SK-N-SH (cell line): Measurements from ENCODE around the gene THOP1. TPM values are rescaled to one million over a fixed set of nuclear protein-coding genes. Genes with fewer than 3 reads are reported as not detected.

Experiments
- CTCF ChIA-PET: fragments of 300-600, 350-600 bp; formaldehyde crosslinking; extraction: SDS; loops from one replicate; lab custom pipeline; 2021; lab: Yijun Ruan, JAX
- POLR2A ChIA-PET: fragments of 350-600 bp; sonication (Branson Sonifier 250); formaldehyde crosslinking; extraction: SDS; loops from one replicate; lab custom pipeline; 2020; ENCODE audit warnings: antibody characterized with exemption, inconsistent platforms; lab: Yijun Ruan, JAX
- DNase-seq: peaks from one replicate; pipeline ENCODE4 v3.0.0; 2012
- H2AFZ ChIP-seq: fragments of 200-600 bp; sonication (generic); 2 replicates; pipeline ENCODE4 v1.8.1; 2016; ENCODE audit warnings: antibody characterized with exemption, mild to moderate bottlenecking, low read depth
- H3F3A ChIP-seq: fragments of 200-600 bp; sonication (generic); replicated peaks from 2 replicates; pipeline ENCODE3; 2016; ENCODE audit warnings: antibody characterized with exemption, mild to moderate bottlenecking; ENCODE audit not compliant: insufficient read depth
- H3K27ac ChIP-seq, 2 experiments: fragments of 200-500 bp in 1 of 2; fragments of 200-600 bp in 1 of 2; sonication (Bioruptor generic) in 1 of 2; sonication (generic), shearing (Covaris generic) in 1 of 2; 2 replicates each; pipeline versions ENCODE4 v1.5.1 to v1.6.1; 2014 to 2016; ENCODE audit warnings: low read depth in 2 of 2, inconsistent platforms in 1 of 2, low read length in 1 of 2, mild to moderate bottlenecking in 1 of 2, mixed read lengths in 1 of 2
- H3K27me3 ChIP-seq: fragments of 200-600 bp; sonication (generic), shearing (Covaris generic); 2 replicates; pipeline ENCODE4 v1.6.1; 2016; ENCODE audit warnings: mixed run types; ENCODE audit not compliant: insufficient read depth
- H3K36me3 ChIP-seq, 2 experiments: fragments of 200-500 bp in 1 of 2; fragments of 200-600 bp in 1 of 2; sonication (Bioruptor generic) in 1 of 2; sonication (generic) in 1 of 2; replicated peaks in 1 of 2; 2 replicates each; pipeline versions ENCODE3 to v1.5.1; 2014 to 2016; ENCODE audit warnings: low read length in 1 of 2, mild to moderate bottlenecking in 1 of 2; ENCODE audit not compliant: insufficient read depth in 2 of 2, control insufficient read depth in 1 of 2
- H3K4me1 ChIP-seq, 2 experiments: fragments of 200-500 bp in 1 of 2; fragments of 200-600 bp in 1 of 2; sonication (Bioruptor generic) in 1 of 2; sonication (generic), shearing (Covaris generic) in 1 of 2; 2 replicates each; pipeline versions ENCODE4 v1.5.1 to v1.6.1; 2014 to 2016; ENCODE audit warnings: low read depth in 1 of 2, low read length in 1 of 2, mixed run types in 1 of 2; ENCODE audit not compliant: insufficient read depth in 2 of 2, control insufficient read depth in 1 of 2
- H3K4me2 ChIP-seq: fragments of 200-600 bp; sonication (generic), shearing (Covaris generic); 2 replicates; pipeline ENCODE4 v1.6.1; 2017; ENCODE audit warnings: mixed run types
- H3K4me3 ChIP-seq, 2 experiments: fragments of 200-500 bp in 1 of 2; fragments of 200-600 bp in 1 of 2; sonication (Bioruptor generic) in 1 of 2; sonication (generic), shearing (Covaris generic) in 1 of 2; 2 replicates each; pipeline versions ENCODE4 v1.5.1 to v1.8.1; 2014 to 2016; ENCODE audit warnings: low read depth in 2 of 2, inconsistent platforms in 1 of 2, low read length in 1 of 2, mild to moderate bottlenecking in 1 of 2, mixed read lengths in 1 of 2, moderate library complexity in 1 of 2
- H3K79me2 ChIP-seq: fragments of 200-600 bp; sonication (generic); 2 replicates; pipeline ENCODE4 v1.8.1; 2017; ENCODE audit warnings: mild to moderate bottlenecking; ENCODE audit not compliant: insufficient read depth
- H3K9ac ChIP-seq: fragments of 200-600 bp; sonication (generic); 2 replicates; pipeline ENCODE4 v1.6.1; 2017; ENCODE audit warnings: mixed run types
- H3K9me2 ChIP-seq: fragments of 200-600 bp; sonication (generic); 2 replicates; pipeline ENCODE4 v1.6.1; 2017; ENCODE audit warnings: mixed run types
- H3K9me3 ChIP-seq: fragments of 200-600 bp; sonication (generic); 2 replicates; pipeline ENCODE4 v1.6.1; 2017; ENCODE audit warnings: mixed run types, mild to moderate bottlenecking, moderate library complexity
- H4K20me1 ChIP-seq: fragments of 200-600 bp; sonication (generic); 2 replicates; pipeline ENCODE4 v1.6.1; 2017; ENCODE audit warnings: mild to moderate bottlenecking, mixed run types; ENCODE audit not compliant: insufficient read depth
- CHD2 ChIP-seq: fragments of 150-350 bp; IDR thresholded peaks from 2 replicates; pipeline ENCODE4 v1.6.1; 2018; ENCODE audit warnings: low read length; ENCODE audit not compliant: partially characterized antibody
- EP300 ChIP-seq, 2 experiments: IDR thresholded peaks; 2 replicates each; pipeline versions ENCODE4 v1.4.0 to v1.6.1; 2012; ENCODE audit warnings: borderline replicate concordance in 1 of 2, low read depth in 1 of 2, low read length in 1 of 2
- FOSL2 ChIP-seq: IDR thresholded peaks from 2 replicates; pipeline ENCODE4 v1.4.0; 2012; ENCODE audit warnings: low read depth, mild to moderate bottlenecking, moderate library complexity, borderline replicate concordance
- FOXJ3 ChIP-seq: sonication (generic); formaldehyde crosslinking; IDR thresholded peaks from 2 replicates; pipeline ENCODE4 v1.5.1; 2020; ENCODE audit warnings: mild to moderate bottlenecking, missing genetic modification reagents
- GABPA ChIP-seq: IDR thresholded peaks from 2 replicates; pipeline ENCODE4 v1.4.0; 2012; ENCODE audit warnings: low read depth, mild to moderate bottlenecking
- JUND ChIP-seq: IDR thresholded peaks from 2 replicates; pipeline ENCODE4 v1.4.0; 2012
- POLR2AphosphoS5 ChIP-seq: IDR thresholded peaks from 2 replicates; pipeline ENCODE4 v1.6.1; 2012; ENCODE audit warnings: low read depth, low read length
- RAD21 ChIP-seq: IDR thresholded peaks from 2 replicates; pipeline ENCODE4 v1.6.1; 2012; ENCODE audit warnings: mild to moderate bottlenecking, low read length
- RFX5 ChIP-seq: IDR thresholded peaks from 2 replicates; pipeline ENCODE4 v1.6.1; 2012; ENCODE audit warnings: mild to moderate bottlenecking, improper control_type of control experiment, low read length
- RXRA ChIP-seq: IDR thresholded peaks from 2 replicates; pipeline ENCODE4 v1.4.0; 2012; ENCODE audit warnings: low read depth, mild to moderate bottlenecking, borderline replicate concordance
- SIN3A ChIP-seq: IDR thresholded peaks from 2 replicates; pipeline ENCODE4 v1.6.1; 2012; ENCODE audit warnings: low read depth, mild to moderate bottlenecking, low read length, moderate library complexity, borderline replicate concordance
- TAF1 ChIP-seq: IDR thresholded peaks from 2 replicates; pipeline ENCODE4 v1.6.1; 2012; ENCODE audit warnings: low read depth, mild to moderate bottlenecking, low read length, moderate library complexity, borderline replicate concordance
- TCF12 ChIP-seq: IDR thresholded peaks from 2 replicates; pipeline ENCODE4 v1.4.0; 2012
- TEAD4 ChIP-seq: IDR thresholded peaks from 2 replicates; pipeline ENCODE4 v1.4.0; 2012; ENCODE audit warnings: mild to moderate bottlenecking, borderline replicate concordance; ENCODE audit not compliant: insufficient read depth
- WGBS: methylation state at CpG from one replicate; pipeline ENCODE4 v1.1.6; 2017; ENCODE audit warnings: low lambda C conversion rate; 5-methylcytosine and 5-hydroxymethylcytosine counted together
- polyA plus RNA-seq, 3 experiments: library from polyadenylated mRNA; depleted of rRNA; stranded (reverse); fragments of >200 nt; gene quantifications; 2 replicates each; pipeline ENCODE4 v1.2.3, GENCODE V29; 2012
- TF ChIP-seq, protein P1 (sequence below): fragments of 150-350 bp; IDR thresholded peaks from 2 replicates; pipeline ENCODE4 v1.6.1; 2016; ENCODE audit warnings: mild to moderate bottlenecking, low read depth, low read length
- TF ChIP-seq, protein P2 (sequence below): IDR thresholded peaks from 2 replicates; pipeline ENCODE4 v1.6.1; 2012; ENCODE audit warnings: mild to moderate bottlenecking, low read depth, low read length, moderate library complexity
- TF ChIP-seq, protein P3 (sequence below): IDR thresholded peaks from 2 replicates; pipeline ENCODE4 v1.4.0; 2012; ENCODE audit warnings: low read depth, borderline replicate concordance
- TF ChIP-seq, protein P4 (sequence below): IDR thresholded peaks from 2 replicates; pipeline ENCODE4; 2012
- TF ChIP-seq, protein P5 (sequence below): IDR thresholded peaks from 2 replicates; pipeline ENCODE4 v1.4.0; 2012; ENCODE audit warnings: low read depth, borderline replicate concordance
- TF ChIP-seq, protein P6 (sequence below): fragments of 200-600 bp; sonication (generic); IDR thresholded peaks from 2 replicates; pipeline ENCODE4 v1.6.1; 2017; ENCODE audit warnings: antibody characterized with exemption, mild to moderate bottlenecking, moderate library complexity

Gene THOP1
- polyA plus RNA-seq, 1 of the 3 experiments (the other 2 are of a cell fraction): 138 TPM

DNA sequence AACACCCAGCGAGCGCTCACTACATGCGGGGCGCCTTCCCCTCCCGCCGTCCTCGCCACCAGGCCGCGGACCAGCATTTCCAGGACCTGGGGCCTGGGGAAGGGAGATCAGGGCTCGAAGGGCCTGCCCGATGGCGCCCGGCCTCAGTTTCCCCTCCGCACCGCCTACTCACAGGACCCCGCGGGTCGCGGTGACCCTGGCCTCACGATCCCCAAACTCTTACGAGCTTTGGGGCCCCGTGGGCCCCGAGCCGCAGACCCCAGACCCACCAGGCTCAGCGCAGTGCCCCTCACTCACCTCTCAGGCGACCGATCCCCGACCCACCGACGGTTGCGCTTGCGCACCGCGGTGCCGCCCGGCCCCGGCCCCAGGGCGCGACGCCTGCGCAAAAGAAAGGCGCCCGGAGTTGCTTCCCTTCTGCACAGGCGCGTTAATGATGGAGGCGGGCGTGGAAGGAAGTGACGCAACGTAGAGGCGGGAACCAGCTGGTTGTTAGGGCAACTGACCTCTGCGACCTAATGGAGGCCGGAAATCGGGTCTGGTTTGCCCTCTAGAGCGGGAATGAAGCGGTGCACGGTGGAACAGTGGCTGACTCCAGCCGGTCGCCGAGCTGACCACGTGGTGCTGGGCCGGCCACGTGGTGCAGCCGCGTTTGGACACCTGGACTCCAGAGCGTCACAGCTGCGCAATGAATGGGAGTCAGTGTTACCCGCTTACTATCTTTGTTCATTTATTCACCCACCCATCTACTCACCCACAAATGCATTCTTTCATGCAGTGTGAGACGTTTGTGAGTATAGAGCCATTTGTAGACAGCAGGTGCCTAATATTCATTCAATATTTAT lies 2.1 kb upstream of the THOP1 start, which contains the start of gene SGTA:
Gene SGTA, minus strand, starts transcription at position 338 of the 845 bp plus-strand sequence. CDS start 14,205 bp downstream, outside the sequence.
- Histone ChIP-seq H3K9ac (peak within 1 kb of the TSS; percentile 96), H3K27me3 (no peaks in the 10 kb centered on the region), H3F3A (peaks cover 12% of the 10 kb centered on the region), H3K27ac (peak within 1 kb of the TSS; percentile 69 to 85), H2AFZ (peak within 1 kb of the TSS; percentile 87), H3K4me3 (peak within 1 kb of the TSS; percentile 93 to 99), H3K4me2 (peak within 1 kb of the TSS; percentile 98), H3K4me1 (peaks cover 4 to 25% of the 10 kb centered on the region in 2 experiments; a peak in 2 of 4 replicates), H4K20me1 (peaks cover 38% of the 10 kb centered on the region), H3K36me3 (peaks cover 0 to 7% of the 10 kb centered on the region in 2 experiments), H3K9me2 (no peaks in the 10 kb centered on the region), H3K79me2 (peaks cover 77% of the 10 kb centered on the region), H3K9me3 (no peaks in the 10 kb centered on the region)
- 29% methylated on average over 4 of the region's 68 CpGs for WGBS
- ChIA-PET POLR2A (interaction anchor here (0.5 to 1.1 kb wide), 6 partner anchors 13 to 917 kb away, joined by 3 read pairs; no protein-coding TSS in a partner anchor), CTCF (interaction anchor here (3.2 to 4.2 kb wide), 2 partner anchors 34 to 135 kb away, joined by 12 to 19 read pairs; no protein-coding TSS in a partner anchor)
- DNase-seq: peak; percentile 99
- 0 out of 2 replicates have a peak, but pooled peaks have one; percentile 13 for TF ChIP-seq TAF1
- TF ChIP-seq FOSL2: no peak
- no peak for TF ChIP-seq TEAD4
- TF ChIP-seq GABPA: peak; percentile 93
- peak; percentile 82 for TF ChIP-seq SIN3A
- TF ChIP-seq, protein P1, sequence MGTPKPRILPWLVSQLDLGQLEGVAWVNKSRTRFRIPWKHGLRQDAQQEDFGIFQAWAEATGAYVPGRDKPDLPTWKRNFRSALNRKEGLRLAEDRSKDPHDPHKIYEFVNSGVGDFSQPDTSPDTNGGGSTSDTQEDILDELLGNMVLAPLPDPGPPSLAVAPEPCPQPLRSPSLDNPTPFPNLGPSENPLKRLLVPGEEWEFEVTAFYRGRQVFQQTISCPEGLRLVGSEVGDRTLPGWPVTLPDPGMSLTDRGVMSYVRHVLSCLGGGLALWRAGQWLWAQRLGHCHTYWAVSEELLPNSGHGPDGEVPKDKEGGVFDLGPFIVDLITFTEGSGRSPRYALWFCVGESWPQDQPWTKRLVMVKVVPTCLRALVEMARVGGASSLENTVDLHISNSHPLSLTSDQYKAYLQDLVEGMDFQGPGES: no peak
- TF ChIP-seq CHD2: peak; percentile 88
- TF ChIP-seq, protein P2, sequence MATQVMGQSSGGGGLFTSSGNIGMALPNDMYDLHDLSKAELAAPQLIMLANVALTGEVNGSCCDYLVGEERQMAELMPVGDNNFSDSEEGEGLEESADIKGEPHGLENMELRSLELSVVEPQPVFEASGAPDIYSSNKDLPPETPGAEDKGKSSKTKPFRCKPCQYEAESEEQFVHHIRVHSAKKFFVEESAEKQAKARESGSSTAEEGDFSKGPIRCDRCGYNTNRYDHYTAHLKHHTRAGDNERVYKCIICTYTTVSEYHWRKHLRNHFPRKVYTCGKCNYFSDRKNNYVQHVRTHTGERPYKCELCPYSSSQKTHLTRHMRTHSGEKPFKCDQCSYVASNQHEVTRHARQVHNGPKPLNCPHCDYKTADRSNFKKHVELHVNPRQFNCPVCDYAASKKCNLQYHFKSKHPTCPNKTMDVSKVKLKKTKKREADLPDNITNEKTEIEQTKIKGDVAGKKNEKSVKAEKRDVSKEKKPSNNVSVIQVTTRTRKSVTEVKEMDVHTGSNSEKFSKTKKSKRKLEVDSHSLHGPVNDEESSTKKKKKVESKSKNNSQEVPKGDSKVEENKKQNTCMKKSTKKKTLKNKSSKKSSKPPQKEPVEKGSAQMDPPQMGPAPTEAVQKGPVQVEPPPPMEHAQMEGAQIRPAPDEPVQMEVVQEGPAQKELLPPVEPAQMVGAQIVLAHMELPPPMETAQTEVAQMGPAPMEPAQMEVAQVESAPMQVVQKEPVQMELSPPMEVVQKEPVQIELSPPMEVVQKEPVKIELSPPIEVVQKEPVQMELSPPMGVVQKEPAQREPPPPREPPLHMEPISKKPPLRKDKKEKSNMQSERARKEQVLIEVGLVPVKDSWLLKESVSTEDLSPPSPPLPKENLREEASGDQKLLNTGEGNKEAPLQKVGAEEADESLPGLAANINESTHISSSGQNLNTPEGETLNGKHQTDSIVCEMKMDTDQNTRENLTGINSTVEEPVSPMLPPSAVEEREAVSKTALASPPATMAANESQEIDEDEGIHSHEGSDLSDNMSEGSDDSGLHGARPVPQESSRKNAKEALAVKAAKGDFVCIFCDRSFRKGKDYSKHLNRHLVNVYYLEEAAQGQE: peak; percentile 60; the same call in 1 of the 2 replicates
- TF ChIP-seq, protein P3, sequence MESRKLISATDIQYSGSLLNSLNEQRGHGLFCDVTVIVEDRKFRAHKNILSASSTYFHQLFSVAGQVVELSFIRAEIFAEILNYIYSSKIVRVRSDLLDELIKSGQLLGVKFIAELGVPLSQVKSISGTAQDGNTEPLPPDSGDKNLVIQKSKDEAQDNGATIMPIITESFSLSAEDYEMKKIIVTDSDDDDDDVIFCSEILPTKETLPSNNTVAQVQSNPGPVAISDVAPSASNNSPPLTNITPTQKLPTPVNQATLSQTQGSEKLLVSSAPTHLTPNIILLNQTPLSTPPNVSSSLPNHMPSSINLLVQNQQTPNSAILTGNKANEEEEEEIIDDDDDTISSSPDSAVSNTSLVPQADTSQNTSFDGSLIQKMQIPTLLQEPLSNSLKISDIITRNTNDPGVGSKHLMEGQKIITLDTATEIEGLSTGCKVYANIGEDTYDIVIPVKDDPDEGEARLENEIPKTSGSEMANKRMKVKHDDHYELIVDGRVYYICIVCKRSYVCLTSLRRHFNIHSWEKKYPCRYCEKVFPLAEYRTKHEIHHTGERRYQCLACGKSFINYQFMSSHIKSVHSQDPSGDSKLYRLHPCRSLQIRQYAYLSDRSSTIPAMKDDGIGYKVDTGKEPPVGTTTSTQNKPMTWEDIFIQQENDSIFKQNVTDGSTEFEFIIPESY: no peak
- TF ChIP-seq TCF12: no peak
- no peak for TF ChIP-seq RAD21
- TF ChIP-seq EP300 (IDR thresholded peaks at IDR 0.05; ENCODE audit: borderline replicate concordance in 1 of 2, low read depth in 1 of 2, low read length in 1 of 2): no peak
- TF ChIP-seq JUND: no peak
- TF ChIP-seq RFX5: no peak
- TF ChIP-seq RXRA: no peak
- TF ChIP-seq, protein P4, sequence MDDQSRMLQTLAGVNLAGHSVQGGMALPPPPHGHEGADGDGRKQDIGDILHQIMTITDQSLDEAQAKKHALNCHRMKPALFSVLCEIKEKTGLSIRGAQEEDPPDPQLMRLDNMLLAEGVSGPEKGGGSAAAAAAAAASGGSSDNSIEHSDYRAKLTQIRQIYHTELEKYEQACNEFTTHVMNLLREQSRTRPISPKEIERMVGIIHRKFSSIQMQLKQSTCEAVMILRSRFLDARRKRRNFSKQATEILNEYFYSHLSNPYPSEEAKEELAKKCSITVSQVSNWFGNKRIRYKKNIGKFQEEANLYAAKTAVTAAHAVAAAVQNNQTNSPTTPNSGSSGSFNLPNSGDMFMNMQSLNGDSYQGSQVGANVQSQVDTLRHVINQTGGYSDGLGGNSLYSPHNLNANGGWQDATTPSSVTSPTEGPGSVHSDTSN: peak; percentile 28; the same call in 1 of the 2 replicates
- TF ChIP-seq, protein P5, sequence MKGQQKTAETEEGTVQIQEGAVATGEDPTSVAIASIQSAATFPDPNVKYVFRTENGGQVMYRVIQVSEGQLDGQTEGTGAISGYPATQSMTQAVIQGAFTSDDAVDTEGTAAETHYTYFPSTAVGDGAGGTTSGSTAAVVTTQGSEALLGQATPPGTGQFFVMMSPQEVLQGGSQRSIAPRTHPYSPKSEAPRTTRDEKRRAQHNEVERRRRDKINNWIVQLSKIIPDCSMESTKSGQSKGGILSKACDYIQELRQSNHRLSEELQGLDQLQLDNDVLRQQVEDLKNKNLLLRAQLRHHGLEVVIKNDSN: peak; percentile 95
- TF ChIP-seq, protein P6, sequence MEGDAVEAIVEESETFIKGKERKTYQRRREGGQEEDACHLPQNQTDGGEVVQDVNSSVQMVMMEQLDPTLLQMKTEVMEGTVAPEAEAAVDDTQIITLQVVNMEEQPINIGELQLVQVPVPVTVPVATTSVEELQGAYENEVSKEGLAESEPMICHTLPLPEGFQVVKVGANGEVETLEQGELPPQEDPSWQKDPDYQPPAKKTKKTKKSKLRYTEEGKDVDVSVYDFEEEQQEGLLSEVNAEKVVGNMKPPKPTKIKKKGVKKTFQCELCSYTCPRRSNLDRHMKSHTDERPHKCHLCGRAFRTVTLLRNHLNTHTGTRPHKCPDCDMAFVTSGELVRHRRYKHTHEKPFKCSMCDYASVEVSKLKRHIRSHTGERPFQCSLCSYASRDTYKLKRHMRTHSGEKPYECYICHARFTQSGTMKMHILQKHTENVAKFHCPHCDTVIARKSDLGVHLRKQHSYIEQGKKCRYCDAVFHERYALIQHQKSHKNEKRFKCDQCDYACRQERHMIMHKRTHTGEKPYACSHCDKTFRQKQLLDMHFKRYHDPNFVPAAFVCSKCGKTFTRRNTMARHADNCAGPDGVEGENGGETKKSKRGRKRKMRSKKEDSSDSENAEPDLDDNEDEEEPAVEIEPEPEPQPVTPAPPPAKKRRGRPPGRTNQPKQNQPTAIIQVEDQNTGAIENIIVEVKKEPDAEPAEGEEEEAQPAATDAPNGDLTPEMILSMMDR: peak; percentile 38
- 0 out of 2 replicates have a peak, but pooled peaks have one; percentile 37 for TF ChIP-seq FOXJ3 (CRISPR knock-in tag)
- TF ChIP-seq POLR2AphosphoS5: peak; percentile 81
